GM19025 (cell line): Measurements from ENCODE around the gene TBKBP1.

Source experiments
- ATAC-seq: cut with Tn5 transposase; IDR thresholded peaks from one replicate; pipeline ENCODE4 v1.9.1; 2021; ENCODE audit warnings: mild to moderate bottlenecking, low read depth, moderate library complexity; ENCODE audit not compliant: unreplicated experiment

Gene TBKBP1

GRCh38 chr17:47693731-47694580, at the start of gene TBKBP1:
TBKBP1 (plus strand) TSS chr17:47694161; CDS start chr17:47696113, 1,952 bp downstream.
- ATAC-seq = no peak

- ATAC-seq = no peak
Observed at GRCh38 chr17:47644324-47644723, 49.6 kb upstream of the TBKBP1 start.

- ATAC-seq = peak; percentile 85
Observed at GRCh38 chr17:47649153-47649971, 44.6 kb upstream of the TBKBP1 start, which contains the start of gene KPNB1. KPNB1 (plus strand) TSS chr17:47649919; CDS start chr17:47650245, 326 bp downstream.

GRCh38 chr17:47649972-47650524, 43.9 kb upstream of the TBKBP1 start:
- no peak for ATAC-seq

- peak; percentile 46 for ATAC-seq
Observed at GRCh38 chr17:47650525-47651522, 43.1 kb upstream of the TBKBP1 start.

- ATAC-seq = no peak
Observed at GRCh38 chr17:47651704-47652103, 42.3 kb upstream of the TBKBP1 start.

- no peak for ATAC-seq
Observed at GRCh38 chr17:47652570-47652969, 41.4 kb upstream of the TBKBP1 start.

- no peak for ATAC-seq
Observed at GRCh38 chr17:47653442-47653841, 40.5 kb upstream of the TBKBP1 start.

GRCh38 chr17:47654991-47655390, 39.0 kb upstream of the TBKBP1 start:
- no peak for ATAC-seq

- ATAC-seq = no peak
Observed at GRCh38 chr17:47660064-47660492, 33.9 kb upstream of the TBKBP1 start.

- no peak for ATAC-seq
Observed at GRCh38 chr17:47663912-47664623, 29.9 kb upstream of the TBKBP1 start.

GRCh38 chr17:47664624-47664941, 29.4 kb upstream of the TBKBP1 start:
- no peak for ATAC-seq

GRCh38 chr17:47665655-47666054, 28.3 kb upstream of the TBKBP1 start:
- no peak for ATAC-seq

GRCh38 chr17:47669081-47669480, 24.9 kb upstream of the TBKBP1 start:
- no peak for ATAC-seq

GRCh38 chr17:47670064-47670463, 23.9 kb upstream of the TBKBP1 start:
- ATAC-seq = no peak

- no peak for ATAC-seq
Observed at GRCh38 chr17:47674499-47674898, 19.5 kb upstream of the TBKBP1 start.

- ATAC-seq = no peak
Observed at GRCh38 chr17:47675380-47676198, 18.4 kb upstream of the TBKBP1 start.

GRCh38 chr17:47676199-47676472, 17.8 kb upstream of the TBKBP1 start:
- no peak for ATAC-seq
